ENCODE data around the gene EPN3.

The EPN3 gene

DNA sequence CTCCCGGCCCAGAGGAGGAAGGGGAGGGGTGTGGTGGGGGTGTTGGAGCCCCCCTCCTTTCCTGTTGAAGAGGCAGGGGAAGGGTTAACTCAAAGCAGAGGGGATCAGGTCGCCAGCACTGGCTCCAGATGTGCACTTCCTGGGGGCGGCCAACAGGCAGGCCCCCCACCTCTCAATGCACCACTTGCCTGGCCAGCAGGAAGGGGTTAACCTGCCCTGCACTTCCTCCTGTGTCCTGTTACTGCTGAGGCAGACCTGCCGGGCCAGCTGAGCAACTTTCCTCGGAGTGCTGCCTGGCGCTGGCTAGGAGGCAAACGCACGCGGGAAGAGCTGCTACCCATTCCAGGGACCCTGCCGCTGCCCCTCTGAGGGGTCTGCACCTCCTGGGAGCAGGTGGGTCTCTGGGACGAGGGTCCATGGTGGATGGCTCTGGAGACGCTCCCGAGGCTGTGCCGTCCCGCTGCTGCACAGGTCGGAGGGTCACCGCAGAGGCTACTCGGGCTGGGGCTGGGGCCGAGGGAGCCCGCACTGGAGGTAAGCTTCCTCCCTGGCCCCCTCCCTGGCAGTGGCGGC lies at the start of gene EPN3:
TSS of gene EPN3 (plus strand) at position 284 of the 573 bp plus-strand sequence. CDS start 3,822 bp downstream, outside the sequence.
- no peak within 1 kb of the TSS for H3K27ac Mint-ChIP-seq
- peaks cover 48% of the 10 kb centered on the region for H3K4me1 Mint-ChIP-seq (ENCODE audit: low read depth)
- H3K27me3 Mint-ChIP-seq, result peaks cover 70% of the 10 kb centered on the region
- H3K9me3 Mint-ChIP-seq, result no peaks in the 10 kb centered on the region
- intact Hi-C loops (cut with micrococcal nuclease), result no loop called here
- no peak within 1 kb of the TSS for H3K4me3 Mint-ChIP-seq
- H3K36me3 Mint-ChIP-seq (ENCODE audit: low read depth), result no peaks in the 10 kb centered on the region

- Mint-ChIP-seq H3K9me3 (no peaks in the 10 kb centered on the region), H3K27ac (peak overlapping the region; percentile 63), H3K4me1 (ENCODE audit: low read depth) (peaks cover 26% of the 10 kb centered on the region), H3K4me3 (no peak overlapping the region), H3K36me3 (ENCODE audit: low read depth) (peaks cover 59% of the 10 kb centered on the region), H3K27me3 (no peaks in the 10 kb centered on the region)
- intact Hi-C loops (cut with micrococcal nuclease), result loop anchor here (5.0 to 10.0 kb wide), 2 partner anchors 144 to 212 kb away; no protein-coding TSS in a partner anchor
These were observed 49.3 kb upstream of the EPN3 start for GRCh38 chr17:50483266-50483665.

DNA sequence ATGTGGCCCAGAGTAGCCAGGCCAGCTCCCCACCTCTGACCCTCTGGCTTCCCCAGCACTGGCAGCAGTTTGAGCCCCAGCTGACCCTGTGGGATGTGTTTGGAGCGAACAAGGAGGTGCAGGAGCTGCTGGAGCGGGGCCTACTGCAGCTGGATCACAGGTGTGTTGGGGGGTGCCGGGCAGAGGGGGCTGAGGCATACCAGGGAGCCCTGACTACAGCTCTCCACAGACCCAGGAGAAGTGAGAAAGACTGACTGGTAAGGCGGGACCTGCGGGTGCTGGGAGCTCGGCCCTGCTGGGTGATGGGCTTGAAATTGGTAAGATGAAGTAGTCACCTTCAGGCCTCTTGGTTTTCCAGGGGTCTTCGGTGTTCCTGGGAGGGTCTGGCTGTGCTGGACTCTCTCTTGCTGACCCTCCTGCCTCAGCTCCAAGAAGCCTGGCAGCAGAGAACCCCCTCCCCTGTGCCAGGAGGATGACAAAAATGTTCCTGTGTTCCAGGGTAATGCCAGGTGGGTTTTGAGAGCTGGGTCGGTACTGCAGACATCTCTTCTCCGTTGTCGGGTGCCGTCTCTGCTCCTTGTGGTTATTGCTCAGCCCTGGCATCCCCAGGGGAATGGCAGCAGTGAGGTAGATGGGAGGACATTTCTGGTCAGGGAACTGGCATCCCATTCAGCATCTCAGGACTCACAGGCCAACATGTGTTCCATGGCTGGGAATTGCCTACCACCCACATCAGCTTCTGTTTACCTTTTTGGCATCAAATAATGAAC lies 48.0 kb upstream of the EPN3 start:
- H3K36me3 Mint-ChIP-seq (ENCODE audit: low read depth), result peaks cover 59% of the 10 kb centered on the region
- intact Hi-C loops (cut with micrococcal nuclease), result loop anchor here (5.0 to 10.0 kb wide), 2 partner anchors 143 to 210 kb away; no protein-coding TSS in a partner anchor

GRCh38 chr17:50487213-50488096 lies 45.1 kb upstream of the EPN3 start:
- no peaks in the 10 kb centered on the region for H3K9me3 Mint-ChIP-seq
- H3K36me3 Mint-ChIP-seq (ENCODE audit: low read depth), result peaks cover 46% of the 10 kb centered on the region
- H3K4me3 Mint-ChIP-seq, result no peak overlapping the region
- intact Hi-C loops (cut with micrococcal nuclease), result loop anchor here (10.0 kb wide), 1 partner anchor 207 kb away; no protein-coding TSS in a partner anchor
- no peaks in the 10 kb centered on the region for H3K27me3 Mint-ChIP-seq
- H3K27ac Mint-ChIP-seq, result no peak overlapping the region
- peaks cover 4% of the 10 kb centered on the region for H3K4me1 Mint-ChIP-seq (ENCODE audit: low read depth)

More for the DNA sequence above, 48.0 kb upstream of the EPN3 start:
- Mint-ChIP-seq H3K27ac (peak overlapping the region; percentile 8), H3K9me3 (no peaks in the 10 kb centered on the region), H3K4me3 (no peak overlapping the region), H3K4me1 (ENCODE audit: low read depth) (peaks cover 19% of the 10 kb centered on the region), H3K27me3 (no peaks in the 10 kb centered on the region)

GRCh38 chr17:50488880-50489279 lies 43.7 kb upstream of the EPN3 start:
- peaks cover 31% of the 10 kb centered on the region for H3K36me3 Mint-ChIP-seq (ENCODE audit: low read depth)
- no peaks in the 10 kb centered on the region for H3K9me3 Mint-ChIP-seq
- no peaks in the 10 kb centered on the region for H3K4me1 Mint-ChIP-seq (ENCODE audit: low read depth)
- H3K4me3 Mint-ChIP-seq, result no peak overlapping the region
- H3K27me3 Mint-ChIP-seq, result peaks cover under 1% of the 10 kb centered on the region
- intact Hi-C loops (cut with micrococcal nuclease), result loop anchor here (10.0 kb wide), 1 partner anchor 206 kb away; no protein-coding TSS in a partner anchor
- H3K27ac Mint-ChIP-seq, result no peak overlapping the region

GRCh38 chr17:50491505-50491904 lies 41.0 kb upstream of the EPN3 start:
- H3K27ac Mint-ChIP-seq, result no peak overlapping the region
- intact Hi-C loops (cut with micrococcal nuclease), result no loop called here
- peaks cover 9% of the 10 kb centered on the region for H3K36me3 Mint-ChIP-seq (ENCODE audit: low read depth)
- peaks cover 7% of the 10 kb centered on the region for H3K27me3 Mint-ChIP-seq
- H3K4me3 Mint-ChIP-seq, result no peak overlapping the region
- no peaks in the 10 kb centered on the region for H3K4me1 Mint-ChIP-seq (ENCODE audit: low read depth)
- no peaks in the 10 kb centered on the region for H3K9me3 Mint-ChIP-seq

DNA sequence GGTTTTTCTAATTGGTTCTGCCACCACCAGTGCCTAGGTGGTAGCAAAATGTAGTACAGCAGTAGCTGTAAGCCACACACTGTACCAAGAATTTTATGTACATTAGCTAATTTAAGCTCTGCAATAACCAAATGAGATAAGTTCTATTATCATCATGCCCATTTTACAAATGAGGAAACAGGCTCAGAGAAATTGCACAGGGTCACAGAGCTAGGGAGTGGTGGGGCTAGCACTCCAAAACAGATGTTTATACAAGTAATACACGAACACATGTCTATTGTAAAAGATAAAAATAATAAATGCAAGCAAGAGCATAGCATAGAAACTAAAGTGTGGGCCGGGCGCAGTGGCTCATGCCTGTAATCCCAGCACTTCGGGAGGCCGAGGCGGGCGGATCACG lies 40.3 kb upstream of the EPN3 start:
- H3K4me1 Mint-ChIP-seq (ENCODE audit: low read depth), result no peaks in the 10 kb centered on the region
- H3K9me3 Mint-ChIP-seq, result no peaks in the 10 kb centered on the region
- H3K27ac Mint-ChIP-seq, result no peak overlapping the region
- no peak overlapping the region for H3K4me3 Mint-ChIP-seq
- H3K27me3 Mint-ChIP-seq, result peaks cover 7% of the 10 kb centered on the region
- intact Hi-C loops (cut with micrococcal nuclease), result no loop called here
- peaks cover 5% of the 10 kb centered on the region for H3K36me3 Mint-ChIP-seq (ENCODE audit: low read depth)

- intact Hi-C loops (cut with micrococcal nuclease), result no loop called here
- no peak overlapping the region for H3K4me3 Mint-ChIP-seq
- H3K27me3 Mint-ChIP-seq, result peaks cover 7% of the 10 kb centered on the region
- H3K4me1 Mint-ChIP-seq (ENCODE audit: low read depth), result no peaks in the 10 kb centered on the region
- no peak overlapping the region for H3K27ac Mint-ChIP-seq
- H3K9me3 Mint-ChIP-seq, result no peaks in the 10 kb centered on the region
- no peaks in the 10 kb centered on the region for H3K36me3 Mint-ChIP-seq (ENCODE audit: low read depth)
These were observed 38.8 kb upstream of the EPN3 start for GRCh38 chr17:50493744-50494143.

DNA sequence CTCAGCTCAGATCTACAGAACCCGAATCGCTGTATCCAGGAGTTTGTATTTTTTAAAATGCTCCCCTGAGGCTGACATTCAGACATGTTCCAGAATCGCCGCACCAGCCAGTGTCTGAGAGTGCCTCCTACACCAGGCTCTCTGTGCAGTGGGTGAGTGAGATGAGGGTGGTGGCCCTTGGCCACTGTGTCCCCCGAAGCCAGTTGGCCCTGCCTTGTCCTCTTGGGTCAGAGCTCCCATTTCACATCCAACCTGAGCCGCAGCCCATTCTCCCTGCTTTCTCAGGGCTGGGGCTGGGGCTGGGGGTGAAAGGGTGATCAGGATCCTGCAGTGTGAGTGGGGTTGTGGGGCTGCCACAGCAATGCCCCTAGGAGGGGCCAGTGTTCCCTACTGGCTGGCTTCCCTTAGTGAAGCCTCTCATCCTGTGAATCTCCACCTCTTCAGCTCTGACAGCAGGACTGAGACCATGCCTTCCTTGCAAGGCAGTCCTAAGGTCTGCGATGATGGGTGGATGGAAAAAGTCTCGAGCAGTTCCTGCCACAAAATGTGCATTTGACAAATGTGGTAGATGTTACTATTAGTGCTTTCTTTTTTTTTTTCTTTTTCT lies 37.2 kb upstream of the EPN3 start:
- intact Hi-C loops (cut with micrococcal nuclease), result no loop called here
- Mint-ChIP-seq H3K27ac (no peak overlapping the region), H3K27me3 (peaks cover 7% of the 10 kb centered on the region), H3K9me3 (no peaks in the 10 kb centered on the region), H3K36me3 (ENCODE audit: low read depth) (no peaks in the 10 kb centered on the region), H3K4me3 (no peak overlapping the region), H3K4me1 (ENCODE audit: low read depth) (no peaks in the 10 kb centered on the region)

- no peaks in the 10 kb centered on the region for H3K9me3 Mint-ChIP-seq
- H3K36me3 Mint-ChIP-seq (ENCODE audit: low read depth), result no peaks in the 10 kb centered on the region
- peaks cover 7% of the 10 kb centered on the region for H3K27me3 Mint-ChIP-seq
- H3K4me1 Mint-ChIP-seq (ENCODE audit: low read depth), result no peaks in the 10 kb centered on the region
- intact Hi-C loops (cut with micrococcal nuclease), result no loop called here
- H3K27ac Mint-ChIP-seq, result no peak overlapping the region
- no peak overlapping the region for H3K4me3 Mint-ChIP-seq
These were observed 36.6 kb upstream of the EPN3 start for GRCh38 chr17:50495918-50496317.

DNA sequence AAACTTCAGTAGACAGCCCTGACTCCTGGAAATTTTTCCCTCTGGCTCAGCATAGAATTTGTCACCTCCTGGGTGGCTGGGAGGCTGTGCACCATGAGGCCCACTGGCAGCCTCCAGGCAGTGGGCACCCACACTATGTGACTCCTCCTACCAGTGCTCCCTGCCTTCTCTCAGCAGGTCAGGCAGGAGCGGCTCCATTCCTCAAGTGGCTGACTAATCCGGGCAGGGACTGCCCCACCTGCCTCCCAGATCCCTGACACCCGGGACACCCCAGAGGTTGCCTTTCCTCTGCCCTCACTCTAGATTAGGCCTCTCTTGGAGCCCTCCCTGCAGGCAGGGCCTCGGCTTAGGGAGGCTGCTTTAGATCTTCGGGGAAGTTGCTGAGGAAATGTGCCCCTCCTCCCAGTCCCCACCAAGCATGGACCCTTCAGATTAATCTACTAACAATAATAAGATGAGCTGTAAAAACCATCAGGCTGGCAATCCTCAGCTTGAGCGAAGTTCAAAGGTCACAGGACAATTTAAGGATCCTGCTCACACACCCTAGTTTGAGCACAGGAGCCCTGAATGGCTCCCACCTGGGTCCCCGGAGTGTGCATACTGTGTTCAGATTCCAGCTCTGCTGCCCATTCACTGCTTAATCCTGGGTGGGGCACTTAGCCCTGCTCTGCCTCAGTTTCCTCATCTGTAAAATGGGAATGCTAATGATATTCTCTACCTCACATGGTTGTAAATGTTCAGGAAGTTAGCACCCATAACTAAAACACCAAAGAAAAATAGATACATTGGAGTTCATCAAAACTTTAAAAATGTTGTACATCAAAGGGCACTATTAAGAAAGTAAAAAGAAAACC lies 34.3 kb upstream of the EPN3 start:
- intact Hi-C loops (cut with micrococcal nuclease), result no loop called here
- no peaks in the 10 kb centered on the region for H3K36me3 Mint-ChIP-seq (ENCODE audit: low read depth)
- H3K9me3 Mint-ChIP-seq, result no peaks in the 10 kb centered on the region
- no peak overlapping the region for H3K27ac Mint-ChIP-seq
- peaks cover 10% of the 10 kb centered on the region for H3K27me3 Mint-ChIP-seq
- H3K4me1 Mint-ChIP-seq (ENCODE audit: low read depth), result no peaks in the 10 kb centered on the region
- no peak overlapping the region for H3K4me3 Mint-ChIP-seq

GRCh38 chr17:50499270-50499669 lies 33.3 kb upstream of the EPN3 start:
- intact Hi-C loops (cut with micrococcal nuclease), result no loop called here
- Mint-ChIP-seq H3K9me3 (no peaks in the 10 kb centered on the region), H3K27ac (no peak overlapping the region), H3K4me3 (no peak overlapping the region), H3K27me3 (peaks cover 12% of the 10 kb centered on the region), H3K4me1 (ENCODE audit: low read depth) (peaks cover 6% of the 10 kb centered on the region), H3K36me3 (ENCODE audit: low read depth) (no peaks in the 10 kb centered on the region)

DNA sequence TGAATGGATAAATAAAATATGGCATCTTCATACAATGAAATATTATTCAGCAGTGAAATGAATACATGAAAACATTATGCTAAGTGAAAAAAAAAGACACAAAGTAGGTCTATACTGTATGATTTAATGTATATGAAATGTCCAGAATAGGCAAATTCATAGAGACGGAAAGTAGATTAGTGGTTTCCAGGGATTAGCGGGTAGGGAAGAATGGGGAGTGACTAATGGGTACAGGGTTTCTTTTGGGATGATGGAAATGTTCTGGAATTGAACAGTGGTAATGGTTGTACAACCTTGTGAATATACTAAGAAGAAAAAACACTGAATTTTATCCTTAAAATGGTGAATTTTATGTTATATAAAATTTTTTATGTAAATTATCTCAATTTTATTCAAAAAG lies 32.8 kb upstream of the EPN3 start:
- peaks cover 6% of the 10 kb centered on the region for H3K4me1 Mint-ChIP-seq (ENCODE audit: low read depth)

More for the DNA sequence above, 32.8 kb upstream of the EPN3 start:
- Mint-ChIP-seq H3K9me3 (no peaks in the 10 kb centered on the region), H3K27ac (no peak overlapping the region), H3K36me3 (ENCODE audit: low read depth) (no peaks in the 10 kb centered on the region), H3K27me3 (peaks cover 12% of the 10 kb centered on the region), H3K4me3 (no peak overlapping the region)
- intact Hi-C loops (cut with micrococcal nuclease), result no loop called here

All from dendritic cell treated with granulocyte-macrophage colony-stimulating factor and Interleukin-4, amounts not matched to agents 40 ng/mL and 50 ng/mL, for 4 days (primary cell).